ENCODE measurements around the gene MCOLN1. TPM values are rescaled to one million over a fixed set of nuclear protein-coding genes. Genes with fewer than 3 reads are reported as not detected.
"Not testable (repeated sequence)": the region's sequence is repeated elsewhere in the genome, so short reads cannot be mapped to it uniquely, and the experiment has no call there.

The MCOLN1 gene
- polyA plus RNA-seq, 3 donors: 18.5 to 20.0 (median 19.8) TPM

DNA sequence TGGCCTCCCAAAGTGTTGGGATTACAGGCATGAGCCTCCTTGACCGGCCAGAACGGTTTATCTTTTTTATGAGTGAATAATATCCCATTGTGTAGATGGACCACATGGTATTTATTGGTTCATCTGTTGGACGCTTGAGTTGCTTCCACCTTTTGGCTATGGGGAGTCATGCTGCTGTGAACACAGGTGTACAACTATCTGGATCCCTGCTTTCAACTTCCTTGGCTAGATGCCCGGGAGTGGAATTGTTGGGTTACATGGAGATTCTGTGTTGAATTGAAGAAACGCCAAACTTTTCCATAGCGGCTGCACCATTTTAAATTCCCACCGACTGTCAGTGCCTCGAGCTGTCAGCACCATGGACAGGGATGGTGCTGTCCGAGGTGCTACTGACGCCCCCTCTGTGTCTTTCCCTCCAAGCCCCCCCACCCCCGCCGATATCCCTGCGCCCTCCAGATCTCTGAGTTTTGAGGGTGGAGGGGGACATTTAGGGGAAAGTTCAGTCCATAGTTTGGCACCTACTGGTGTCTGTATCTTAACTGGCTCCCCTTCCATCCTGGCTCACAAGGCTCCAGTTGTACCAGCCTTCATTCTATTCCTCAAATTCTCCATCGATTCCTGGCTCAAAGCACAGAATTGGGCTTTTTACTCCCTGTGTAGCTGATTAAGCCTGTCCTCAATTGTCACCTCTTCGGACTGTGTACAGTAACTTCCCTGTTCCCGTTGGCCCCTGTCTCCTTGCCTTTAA is 40.4 kb downstream of the MCOLN1 start:
- no peak for DNase-seq

DNA sequence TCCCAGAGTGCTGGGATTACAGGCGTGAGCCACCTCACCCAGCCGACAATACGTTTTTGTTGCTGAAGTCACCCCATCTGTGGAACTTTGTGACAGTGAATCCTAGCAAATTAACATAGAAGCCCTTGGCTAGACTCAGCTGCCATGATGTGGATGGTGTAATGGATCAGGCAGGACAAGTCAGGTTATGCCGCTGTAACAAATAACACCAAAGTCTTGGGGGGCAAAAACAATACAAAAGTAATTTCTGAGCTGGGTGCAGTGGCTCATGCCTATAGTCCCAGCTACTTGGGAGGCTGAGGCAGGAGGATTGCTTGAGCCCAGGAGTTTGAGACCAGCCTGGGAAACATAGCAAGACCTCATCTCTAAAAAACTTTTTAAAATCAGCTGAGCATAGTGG is 42.4 kb downstream of the MCOLN1 start:
- DNase-seq: no peak

- no peak for DNase-seq
These were observed 42.9 kb downstream of the MCOLN1 start for GRCh38 chr19:7565332-7565731.

GRCh38 chr19:7570761-7571160 is 48.3 kb downstream of the MCOLN1 start:
- no peak for DNase-seq

GRCh38 chr19:7575434-7576040 is 53.1 kb downstream of the MCOLN1 start:
- no peak for DNase-seq

- DNase-seq: not testable (repeated sequence)
These were observed 55.0 kb downstream of the MCOLN1 start for GRCh38 chr19:7577422-7577821.

GRCh38 chr19:7578127-7578526 is 55.7 kb downstream of the MCOLN1 start:
- DNase-seq: no peak

GRCh38 chr19:7579182-7579581 is 56.8 kb downstream of the MCOLN1 start:
- no peak for DNase-seq

DNA sequence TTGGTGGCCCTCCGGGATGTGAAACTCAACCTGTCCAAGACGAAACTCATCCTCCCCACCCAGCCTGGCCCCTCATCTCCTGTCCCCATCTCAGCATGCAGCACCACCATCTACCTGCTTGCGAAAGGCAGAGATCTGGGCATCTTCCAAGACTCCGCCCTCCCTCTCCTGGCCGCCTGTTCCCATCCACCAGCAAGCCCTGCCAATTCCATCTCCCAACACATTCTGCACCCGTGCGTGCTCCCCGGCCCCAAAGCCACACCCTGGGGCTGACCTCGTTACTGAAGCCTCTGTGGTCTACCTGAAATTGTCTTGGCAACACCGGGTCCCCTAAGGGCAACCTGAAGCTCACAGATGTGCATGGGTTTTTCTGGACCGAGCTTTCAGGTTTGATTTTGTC is 60.0 kb downstream of the MCOLN1 start:
- DNase-seq: no peak

Other genes starting within 250 kb of the MCOLN1 start
- 10 to 100 TPM; 25.0 to 37.6 (median 31.3) TPM for gene INSR, start 228.2 kb upstream of the MCOLN1 start, polyA plus RNA-seq (ENCODE audit: insufficient read length in 3 of 3)
- gene ARHGEF18, start 173.7 kb upstream of the MCOLN1 start, polyA plus RNA-seq (ENCODE audit: insufficient read length in 3 of 3): 10 to 100 TPM; 32.1 to 38.1 (median 34.3) TPM
- 10 to 100 TPM in 1 of 3 donors, 1 to 10 TPM in 2; 7.0 to 10.8 (median 9.2) TPM for gene PEX11G, start 33.6 kb upstream of the MCOLN1 start, polyA plus RNA-seq (ENCODE audit: insufficient read length in 3 of 3)
- 10 to 100 TPM; 53.7 to 70.8 (median 64.5) TPM for gene ZNF358, start 6.5 kb upstream of the MCOLN1 start, polyA plus RNA-seq (ENCODE audit: insufficient read length in 3 of 3)
- 10 to 100 TPM; 42.2 to 46.0 (median 42.8) TPM for gene PNPLA6, start 13.1 kb downstream of the MCOLN1 start, polyA plus RNA-seq (ENCODE audit: insufficient read length in 3 of 3)
- 10 to 100 TPM; 25.0 to 28.6 (median 26.2) TPM for gene CAMSAP3, start 73.2 kb downstream of the MCOLN1 start, polyA plus RNA-seq (ENCODE audit: insufficient read length in 3 of 3)
- gene XAB2, start 106.9 kb downstream of the MCOLN1 start, polyA plus RNA-seq (ENCODE audit: insufficient read length in 3 of 3): 10 to 100 TPM; 37.5 to 47.5 (median 44.2) TPM
- gene PET100, start 107.2 kb downstream of the MCOLN1 start, polyA plus RNA-seq (ENCODE audit: insufficient read length in 3 of 3): 100 to 1,000 TPM; 105 to 133 (median 113) TPM
- 1 to 10 TPM in 2 of 3 donors, under 1 TPM in 1; 0.91 to 2.1 (median 1.0) TPM for gene PCP2, start 111.1 kb downstream of the MCOLN1 start, polyA plus RNA-seq (ENCODE audit: insufficient read length in 3 of 3)
- 10 to 100 TPM; 61.8 to 89.2 (median 81.4) TPM for gene STXBP2, start 114.5 kb downstream of the MCOLN1 start, polyA plus RNA-seq (ENCODE audit: insufficient read length in 3 of 3)
- gene RETN, start 146.4 kb downstream of the MCOLN1 start, polyA plus RNA-seq (ENCODE audit: insufficient read length in 3 of 3): 1 to 10 TPM; 1.3 to 2.2 (median 1.4) TPM
- under 1 TPM; 0.21 to 0.53 (median 0.21) TPM for gene MCEMP1, start 154.5 kb downstream of the MCOLN1 start, polyA plus RNA-seq (ENCODE audit: insufficient read length in 3 of 3)
- 10 to 100 TPM; 60.2 to 81.9 (median 65.1) TPM for gene TRAPPC5, start 158.2 kb downstream of the MCOLN1 start, polyA plus RNA-seq (ENCODE audit: insufficient read length in 3 of 3)
- under 1 TPM in 2 of 3 donors, not detected in 1; 0.12 to 0.17 TPM for gene FCER2, start 179.5 kb downstream of the MCOLN1 start, polyA plus RNA-seq (ENCODE audit: insufficient read length in 3 of 3)
- not detected for gene CLEC4G, start 209.5 kb downstream of the MCOLN1 start, polyA plus RNA-seq (ENCODE audit: insufficient read length in 3 of 3)
- gene CD209, start 224.9 kb downstream of the MCOLN1 start, polyA plus RNA-seq (ENCODE audit: insufficient read length in 3 of 3): 1 to 10 TPM in 2 of 3 donors, under 1 TPM in 1; 1.00 to 1.9 (median 1.5) TPM
- 1 to 10 TPM; 2.4 to 3.9 (median 3.9) TPM for gene CLEC4M, start 240.6 kb downstream of the MCOLN1 start, polyA plus RNA-seq (ENCODE audit: insufficient read length in 3 of 3)

Data from renal pelvis (tissue), 4 donors.